ENCODE data around the gene DOCK11.

Gene DOCK11

DNA sequence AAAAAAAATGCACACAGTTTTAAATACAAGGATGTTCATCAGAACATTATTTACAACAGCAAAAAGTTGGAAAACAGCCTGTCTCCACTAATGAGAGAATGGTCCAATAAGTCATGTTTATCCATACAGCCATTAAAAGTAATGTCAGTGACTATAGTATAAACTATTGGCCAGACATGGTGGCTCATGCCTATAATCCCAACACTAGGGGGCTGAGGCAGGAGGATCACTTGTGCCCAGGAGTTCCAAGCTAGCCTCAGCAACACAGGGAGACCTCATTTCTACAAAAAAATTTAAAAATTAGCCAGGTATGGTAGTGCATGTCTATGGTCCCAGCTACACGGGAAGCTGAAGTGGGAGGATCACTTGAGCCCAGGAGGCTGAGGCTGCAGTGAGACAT is 183.7 kb downstream of the DOCK11 start:
- no peak overlapping the region for H3K4me3 ChIP-seq (ENCODE audit: low read depth, low read length)
- TF ChIP-seq, protein P1, sequence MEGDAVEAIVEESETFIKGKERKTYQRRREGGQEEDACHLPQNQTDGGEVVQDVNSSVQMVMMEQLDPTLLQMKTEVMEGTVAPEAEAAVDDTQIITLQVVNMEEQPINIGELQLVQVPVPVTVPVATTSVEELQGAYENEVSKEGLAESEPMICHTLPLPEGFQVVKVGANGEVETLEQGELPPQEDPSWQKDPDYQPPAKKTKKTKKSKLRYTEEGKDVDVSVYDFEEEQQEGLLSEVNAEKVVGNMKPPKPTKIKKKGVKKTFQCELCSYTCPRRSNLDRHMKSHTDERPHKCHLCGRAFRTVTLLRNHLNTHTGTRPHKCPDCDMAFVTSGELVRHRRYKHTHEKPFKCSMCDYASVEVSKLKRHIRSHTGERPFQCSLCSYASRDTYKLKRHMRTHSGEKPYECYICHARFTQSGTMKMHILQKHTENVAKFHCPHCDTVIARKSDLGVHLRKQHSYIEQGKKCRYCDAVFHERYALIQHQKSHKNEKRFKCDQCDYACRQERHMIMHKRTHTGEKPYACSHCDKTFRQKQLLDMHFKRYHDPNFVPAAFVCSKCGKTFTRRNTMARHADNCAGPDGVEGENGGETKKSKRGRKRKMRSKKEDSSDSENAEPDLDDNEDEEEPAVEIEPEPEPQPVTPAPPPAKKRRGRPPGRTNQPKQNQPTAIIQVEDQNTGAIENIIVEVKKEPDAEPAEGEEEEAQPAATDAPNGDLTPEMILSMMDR (IDR thresholded peaks at IDR 0.05; ENCODE audit: insufficient read depth, low read depth, low read length, missing control alignments), result no peak
- no peak for DNase-seq (ENCODE audit: low read depth)

DNA sequence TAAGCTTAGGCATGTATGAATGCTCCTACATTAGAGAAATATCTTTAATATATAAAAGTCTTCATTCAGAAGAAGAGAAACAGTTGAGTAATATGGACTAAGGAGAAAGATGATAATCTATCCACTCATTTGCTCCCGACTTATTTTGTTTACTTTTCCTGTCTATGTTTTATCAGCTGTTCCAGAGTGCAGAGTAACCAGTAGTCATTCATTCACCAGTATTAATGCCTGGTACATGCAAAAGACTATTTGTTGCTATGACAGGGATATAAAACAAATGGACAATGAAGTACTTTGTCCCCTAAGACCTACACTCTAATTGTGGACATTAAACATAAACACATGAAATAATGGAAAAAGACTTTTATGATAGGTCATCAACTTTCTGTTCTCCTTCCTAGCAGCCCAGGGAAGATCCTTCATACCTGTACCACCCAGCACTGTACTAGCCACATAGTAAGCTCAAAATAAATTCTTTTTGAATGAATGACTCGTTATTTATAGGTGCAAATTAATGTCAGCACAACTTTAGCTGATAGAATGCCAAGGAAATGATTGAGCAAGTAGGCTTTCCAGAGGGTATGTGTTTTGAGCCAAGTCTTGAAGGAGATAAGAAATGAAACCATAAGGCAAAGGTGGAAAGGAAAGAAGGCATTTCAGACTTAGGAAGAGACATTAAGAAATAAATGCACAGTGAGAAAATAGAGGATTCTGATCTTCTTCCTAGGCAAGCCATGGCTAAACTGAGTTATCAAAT is 186.8 kb downstream of the DOCK11 start:
- DNase-seq (ENCODE audit: low read depth), result no peak

DNA sequence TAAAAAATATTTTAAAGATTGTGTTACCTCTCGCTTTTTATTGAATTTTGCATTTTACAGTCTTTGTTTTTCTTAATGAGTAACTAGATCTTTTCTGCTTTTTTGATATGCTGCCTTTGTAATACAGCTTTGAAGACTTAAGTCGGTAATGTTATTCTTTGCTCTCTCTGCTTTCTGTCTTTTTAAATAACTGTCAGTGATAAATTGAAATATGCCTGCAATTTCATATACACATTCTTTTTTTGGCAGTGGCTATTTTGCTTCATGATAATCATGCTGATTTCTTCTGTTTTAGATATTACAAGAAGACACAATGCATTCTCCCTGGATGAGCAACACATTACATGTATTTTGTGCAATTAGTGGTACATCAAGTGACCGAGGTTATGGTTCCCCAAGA is 189.8 kb downstream of the DOCK11 start:
- no peak for DNase-seq (ENCODE audit: low read depth)
- H3K4me3 ChIP-seq (ENCODE audit: low read depth, low read length), result no peak overlapping the region
- TF ChIP-seq, protein P1 (IDR thresholded peaks at IDR 0.05; ENCODE audit: insufficient read depth, low read depth, low read length, missing control alignments), result no peak

More for the DNA sequence above, 186.8 kb downstream of the DOCK11 start:
- TF ChIP-seq, protein P1 (IDR thresholded peaks at IDR 0.05; ENCODE audit: insufficient read depth, low read depth, low read length, missing control alignments), result no peak
- no peak overlapping the region for H3K4me3 ChIP-seq (ENCODE audit: low read depth, low read length)

DNA sequence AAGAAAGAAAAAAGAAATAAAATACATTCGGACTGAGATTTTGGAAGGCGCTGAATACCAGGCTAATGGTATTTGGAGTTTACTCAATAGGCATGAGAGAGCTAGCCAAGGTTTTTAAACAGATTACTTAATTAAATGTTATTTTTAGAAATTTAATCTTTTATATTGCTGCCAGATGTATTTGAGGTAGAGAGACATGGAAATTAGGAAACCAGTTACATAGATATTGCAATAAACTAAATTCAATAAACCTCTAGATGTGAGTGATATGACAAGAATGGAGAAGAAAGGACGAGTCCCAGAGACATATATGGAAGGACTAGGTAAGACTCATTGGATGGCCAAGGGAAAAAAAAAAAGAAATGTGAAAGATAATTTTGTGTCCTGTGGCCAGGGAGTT is 193.3 kb downstream of the DOCK11 start:
- DNase-seq (ENCODE audit: low read depth), result no peak
- H3K4me3 ChIP-seq (ENCODE audit: low read depth, low read length), result no peak overlapping the region
- TF ChIP-seq, protein P1 (IDR thresholded peaks at IDR 0.05; ENCODE audit: insufficient read depth, low read depth, low read length, missing control alignments), result no peak

DNA sequence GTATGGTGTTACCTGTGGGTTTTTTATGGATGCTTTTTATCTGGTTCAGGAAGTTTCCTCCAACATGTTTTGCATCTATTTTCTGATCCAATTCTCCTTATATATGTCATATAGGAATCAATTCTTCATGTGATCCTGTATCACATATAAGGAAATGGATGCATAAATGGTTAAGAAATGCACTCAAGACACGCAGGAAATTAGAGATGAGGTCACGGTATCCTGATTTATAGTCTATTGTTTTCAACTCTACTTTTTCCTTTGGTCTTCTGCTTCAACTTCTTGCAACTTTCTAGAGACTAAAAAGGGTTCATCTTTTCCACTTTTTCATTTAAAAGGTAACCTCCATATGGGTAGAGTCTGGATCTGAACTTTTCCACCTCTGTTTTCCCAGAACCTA is 198.2 kb downstream of the DOCK11 start:
- TF ChIP-seq, protein P1 (IDR thresholded peaks at IDR 0.05; ENCODE audit: insufficient read depth, low read depth, low read length, missing control alignments), result no peak
- H3K4me3 ChIP-seq (ENCODE audit: low read depth, low read length), result no peak overlapping the region
- no peak for DNase-seq (ENCODE audit: low read depth)

DNA sequence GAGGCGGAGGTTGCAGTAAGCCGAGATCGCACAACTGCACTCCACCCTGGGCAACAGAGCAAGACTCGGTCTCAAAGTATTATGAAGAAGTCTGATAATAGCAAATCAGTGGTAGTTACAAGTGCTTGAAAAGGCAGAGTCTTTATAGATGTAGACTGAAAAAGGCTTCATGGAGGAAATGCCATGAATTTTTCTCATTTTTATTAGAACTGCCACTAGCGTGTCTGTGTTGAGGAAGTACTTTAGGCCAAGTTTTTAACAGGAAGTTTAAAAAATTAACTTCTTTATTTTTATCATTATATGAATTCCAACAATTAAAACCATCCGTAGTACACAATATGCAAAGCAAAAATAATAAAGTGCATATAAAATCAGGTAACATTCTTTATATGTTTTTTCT is 199.0 kb downstream of the DOCK11 start:
- no peak for DNase-seq (ENCODE audit: low read depth)
- no peak overlapping the region for H3K4me3 ChIP-seq (ENCODE audit: low read depth, low read length)

More for the DNA sequence above, 199.0 kb downstream of the DOCK11 start:
- TF ChIP-seq, protein P1 (IDR thresholded peaks at IDR 0.05; ENCODE audit: insufficient read depth, low read depth, low read length, missing control alignments), result no peak

All from GM12865 (cell line).